Peyer's patch (tissue), 4 donors: Measurements from ENCODE around the gene SMCO2. TPM values are rescaled to one million over a fixed set of nuclear protein-coding genes. Genes with fewer than 3 reads are reported as not detected.

Experiments
- DNase-seq, 3 donors: peaks; one replicate each; pipeline ENCODE4 v3.0.0-alpha.2; 2017 to 2019
- H3K27ac ChIP-seq, 4 donors: fragments of 200-600 bp; sonication (generic); one replicate each; pipeline ENCODE4 v1.5.1; 2016 to 2019
- H3K27me3 ChIP-seq, 2 donors: fragments of 200-600 bp; sonication (generic); one replicate each; pipeline ENCODE4 v1.5.1; 2019
- H3K36me3 ChIP-seq, 3 donors: fragments of 200-600 bp; sonication (generic); one replicate each; pipeline ENCODE4 v1.5.1; 2016 to 2019
- H3K4me1 ChIP-seq, 4 donors: fragments of 200-600 bp; sonication (generic); one replicate each; pipeline ENCODE4 v1.5.1; 2016 to 2019
- H3K4me3 ChIP-seq, 4 donors: fragments of 200-600 bp; sonication (generic); 1 replicate in 3 of 4; 2 replicates in 1 of 4; pipeline ENCODE4 v1.5.1; 2016 to 2019; ENCODE audit warnings: mild to moderate bottlenecking in 1 of 4
- H3K9me3 ChIP-seq, 4 donors: fragments of 200-600 bp; sonication (generic); one replicate each; pipeline ENCODE4 v1.5.1; 2016 to 2019; ENCODE audit warnings: mild to moderate bottlenecking in 1 of 4
- POLR2A ChIP-seq, 2 donors: fragments of 450-650 bp; IDR thresholded peaks; one replicate each; pipeline ENCODE4 v1.5.1; 2017; ENCODE audit warnings: antibody characterized with exemption in 2 of 2, mild to moderate bottlenecking in 2 of 2, moderate library complexity in 2 of 2
- total RNA-seq, 4 donors: library from RNA; depleted of rRNA; stranded (reverse); fragments of >200 nt; gene quantifications; one replicate each; pipeline ENCODE4 v1.1.0, GENCODE V29; 2016
- TF ChIP-seq, protein P1 (sequence below), 6 experiments: fragments of 450-650 bp in 4 of 6; fragments of 200-600 bp in 2 of 6; sonication (generic) in 1 of 6; IDR thresholded peaks; one replicate each; pipeline ENCODE4 v1.5.1; 2017 to 2019; ENCODE audit warnings: antibody characterized with exemption in 6 of 6, mild to moderate bottlenecking in 3 of 6, moderate library complexity in 1 of 6

Gene SMCO2
- total RNA-seq, 4 donors from 2014 or later, result not detected

DNA sequence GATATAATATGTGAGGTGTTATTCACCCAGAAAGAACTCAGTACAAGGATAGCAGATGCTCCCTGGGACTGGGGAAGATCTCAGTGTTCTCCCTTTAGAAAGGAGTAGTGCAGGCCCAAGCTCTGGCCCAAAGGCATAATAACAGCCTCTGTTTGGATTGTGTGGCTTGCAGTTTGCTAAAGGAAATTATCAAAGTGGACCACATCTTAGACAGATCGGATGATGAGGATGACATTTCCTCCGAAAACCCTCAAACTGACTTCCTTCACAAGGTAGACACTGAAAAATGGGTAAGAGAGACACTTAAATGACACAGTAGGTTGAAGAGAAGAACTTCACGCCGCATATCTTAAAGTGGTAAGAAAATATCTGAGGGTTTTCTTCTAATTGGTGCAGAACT lies 26.1 kb downstream of the SMCO2 start:
- no peak for DNase-seq
- no peaks in the 10 kb centered on the region for H3K4me1 ChIP-seq
- no peak overlapping the region for H3K4me3 ChIP-seq
- no peaks in the 10 kb centered on the region for H3K9me3 ChIP-seq
- H3K27me3 ChIP-seq, result no peaks in the 10 kb centered on the region
- H3K36me3 ChIP-seq, result no peaks in the 10 kb centered on the region
- H3K27ac ChIP-seq, result no peak overlapping the region
- TF ChIP-seq, protein P1, sequence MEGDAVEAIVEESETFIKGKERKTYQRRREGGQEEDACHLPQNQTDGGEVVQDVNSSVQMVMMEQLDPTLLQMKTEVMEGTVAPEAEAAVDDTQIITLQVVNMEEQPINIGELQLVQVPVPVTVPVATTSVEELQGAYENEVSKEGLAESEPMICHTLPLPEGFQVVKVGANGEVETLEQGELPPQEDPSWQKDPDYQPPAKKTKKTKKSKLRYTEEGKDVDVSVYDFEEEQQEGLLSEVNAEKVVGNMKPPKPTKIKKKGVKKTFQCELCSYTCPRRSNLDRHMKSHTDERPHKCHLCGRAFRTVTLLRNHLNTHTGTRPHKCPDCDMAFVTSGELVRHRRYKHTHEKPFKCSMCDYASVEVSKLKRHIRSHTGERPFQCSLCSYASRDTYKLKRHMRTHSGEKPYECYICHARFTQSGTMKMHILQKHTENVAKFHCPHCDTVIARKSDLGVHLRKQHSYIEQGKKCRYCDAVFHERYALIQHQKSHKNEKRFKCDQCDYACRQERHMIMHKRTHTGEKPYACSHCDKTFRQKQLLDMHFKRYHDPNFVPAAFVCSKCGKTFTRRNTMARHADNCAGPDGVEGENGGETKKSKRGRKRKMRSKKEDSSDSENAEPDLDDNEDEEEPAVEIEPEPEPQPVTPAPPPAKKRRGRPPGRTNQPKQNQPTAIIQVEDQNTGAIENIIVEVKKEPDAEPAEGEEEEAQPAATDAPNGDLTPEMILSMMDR (IDR thresholded peaks at IDR 0.05), result no peak
- no peak for TF ChIP-seq POLR2A (IDR thresholded peaks at IDR 0.05)

- Histone ChIP-seq H3K36me3 (no peaks in the 10 kb centered on the region), H3K27me3 (no peaks in the 10 kb centered on the region), H3K4me1 (no peaks in the 10 kb centered on the region), H3K9me3 (peaks cover 0 to 9% (median 0%) of the 10 kb centered on the region in 4 donors), H3K27ac (no peak overlapping the region), H3K4me3 (no peak overlapping the region)
- TF ChIP-seq POLR2A (IDR thresholded peaks at IDR 0.05), result no peak
- TF ChIP-seq, protein P1 (IDR thresholded peaks at IDR 0.05), result no peak
- no peak for DNase-seq
Measured at GRCh38 chr12:27474344-27474743, 27.8 kb downstream of the SMCO2 start.

GRCh38 chr12:27477049-27477448 lies 30.5 kb downstream of the SMCO2 start:
- Histone ChIP-seq H3K9me3 (peaks cover 0 to 9% (median 0%) of the 10 kb centered on the region in 4 donors), H3K4me3 (no peak overlapping the region), H3K4me1 (no peaks in the 10 kb centered on the region), H3K36me3 (no peaks in the 10 kb centered on the region), H3K27ac (no peak overlapping the region), H3K27me3 (no peaks in the 10 kb centered on the region)
- TF ChIP-seq POLR2A (IDR thresholded peaks at IDR 0.05), result no peak
- TF ChIP-seq, protein P1 (IDR thresholded peaks at IDR 0.05), result no peak
- DNase-seq, result no peak

DNA sequence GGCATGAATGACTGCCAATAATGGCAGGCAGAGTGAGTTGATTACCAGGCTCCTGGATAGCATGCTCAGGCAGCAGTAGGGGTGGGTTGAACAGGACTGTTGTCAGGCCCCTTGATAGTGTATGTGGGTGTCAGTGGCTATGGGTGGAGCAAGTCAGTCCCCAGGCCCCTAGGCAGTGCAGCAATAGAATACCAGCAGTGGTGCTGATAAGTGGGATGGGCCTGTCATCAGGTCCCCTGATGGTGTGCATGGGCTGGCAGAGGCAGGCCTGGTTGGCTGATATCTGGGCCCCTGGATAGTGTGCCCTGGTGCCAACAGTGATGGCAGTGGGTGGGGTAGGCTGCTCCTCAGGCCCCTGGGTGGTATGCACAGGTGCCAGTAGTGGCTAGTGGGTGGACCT lies 32.4 kb downstream of the SMCO2 start:
- TF ChIP-seq, protein P1 (IDR thresholded peaks at IDR 0.05), result no peak
- no peak for TF ChIP-seq POLR2A (IDR thresholded peaks at IDR 0.05)
- Histone ChIP-seq H3K27me3 (no peaks in the 10 kb centered on the region), H3K4me1 (no peaks in the 10 kb centered on the region), H3K9me3 (peaks cover 0 to 9% (median 0%) of the 10 kb centered on the region in 4 donors), H3K4me3 (no peak overlapping the region), H3K27ac (no peak overlapping the region), H3K36me3 (no peaks in the 10 kb centered on the region)
- no peak for DNase-seq

DNA sequence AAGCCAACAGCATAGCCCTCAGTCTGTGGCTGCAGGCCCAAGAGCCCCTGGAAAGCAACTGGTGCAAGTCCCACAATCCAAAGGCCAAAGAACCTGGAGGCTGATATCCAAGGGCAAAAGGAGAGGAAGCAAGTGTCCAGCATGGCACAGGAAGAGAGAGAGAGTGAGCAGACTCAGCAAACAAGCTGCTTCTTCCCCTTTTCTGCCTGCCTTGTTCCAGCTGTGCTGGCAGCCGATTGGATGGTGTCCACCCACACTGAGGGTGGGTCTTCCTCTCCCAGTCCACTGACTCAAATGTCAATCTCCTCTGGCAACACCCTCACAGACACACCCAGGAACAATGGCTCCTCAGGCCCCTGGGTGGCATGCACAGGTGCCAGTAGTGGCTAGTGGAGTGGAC lies 33.5 kb downstream of the SMCO2 start:
- TF ChIP-seq, protein P1 (IDR thresholded peaks at IDR 0.05), result no peak
- no peak for TF ChIP-seq POLR2A (IDR thresholded peaks at IDR 0.05)
- no peaks in the 10 kb centered on the region for H3K27me3 ChIP-seq

GRCh38 chr12:27486961-27487360 lies 40.4 kb downstream of the SMCO2 start:
- no peak for TF ChIP-seq POLR2A (IDR thresholded peaks at IDR 0.05)
- TF ChIP-seq, protein P1 (IDR thresholded peaks at IDR 0.05), result no peak

More for the DNA sequence above, 33.5 kb downstream of the SMCO2 start:
- Histone ChIP-seq H3K27ac (no peak overlapping the region), H3K4me3 (no peak overlapping the region), H3K9me3 (peaks cover 0 to 9% (median 0%) of the 10 kb centered on the region in 4 donors), H3K36me3 (no peaks in the 10 kb centered on the region), H3K4me1 (no peaks in the 10 kb centered on the region)
- no peak for DNase-seq

More at GRCh38 chr12:27486961-27487360, 40.4 kb downstream of the SMCO2 start:
- H3K27ac ChIP-seq, result no peak overlapping the region
- H3K4me1 ChIP-seq, result no peaks in the 10 kb centered on the region
- no peaks in the 10 kb centered on the region for H3K9me3 ChIP-seq
- H3K4me3 ChIP-seq, result no peak overlapping the region
- no peaks in the 10 kb centered on the region for H3K36me3 ChIP-seq
- H3K27me3 ChIP-seq, result no peaks in the 10 kb centered on the region
- DNase-seq, result no peak
